Stomach (tissue), 4 donors: ENCODE data around the gene NWD2.

Experiments used
- EP300 ChIP-seq: sonication (generic); formaldehyde crosslinking; IDR thresholded peaks from one replicate; pipeline ENCODE4 v1.6.1; 2017; ENCODE audit warnings: antibody characterized with exemption
- POLR2A ChIP-seq, 4 donors: fragments of 450-650 bp; IDR thresholded peaks; one replicate each; pipeline ENCODE4 v1.6.1; 2016; ENCODE audit warnings: antibody characterized with exemption in 4 of 4, control low read depth in 2 of 4, mild to moderate bottlenecking in 1 of 4, moderate library complexity in 1 of 4
- POLR2AphosphoS5 ChIP-seq, 3 donors: sonication (generic); formaldehyde crosslinking; IDR thresholded peaks; one replicate each; pipeline ENCODE4 v1.6.1; 2016; ENCODE audit warnings: antibody characterized with exemption in 3 of 3
- TF ChIP-seq, protein P1 (sequence below), 7 experiments: fragments of 450-650 bp in 4 of 7; fragments of 200-600 bp in 3 of 7; sonication (generic) in 3 of 7; IDR thresholded peaks; one replicate each; pipeline ENCODE4 v1.5.1; 2016 to 2019; ENCODE audit warnings: antibody characterized with exemption in 7 of 7, control low read depth in 2 of 7, mild to moderate bottlenecking in 1 of 7

DNA sequence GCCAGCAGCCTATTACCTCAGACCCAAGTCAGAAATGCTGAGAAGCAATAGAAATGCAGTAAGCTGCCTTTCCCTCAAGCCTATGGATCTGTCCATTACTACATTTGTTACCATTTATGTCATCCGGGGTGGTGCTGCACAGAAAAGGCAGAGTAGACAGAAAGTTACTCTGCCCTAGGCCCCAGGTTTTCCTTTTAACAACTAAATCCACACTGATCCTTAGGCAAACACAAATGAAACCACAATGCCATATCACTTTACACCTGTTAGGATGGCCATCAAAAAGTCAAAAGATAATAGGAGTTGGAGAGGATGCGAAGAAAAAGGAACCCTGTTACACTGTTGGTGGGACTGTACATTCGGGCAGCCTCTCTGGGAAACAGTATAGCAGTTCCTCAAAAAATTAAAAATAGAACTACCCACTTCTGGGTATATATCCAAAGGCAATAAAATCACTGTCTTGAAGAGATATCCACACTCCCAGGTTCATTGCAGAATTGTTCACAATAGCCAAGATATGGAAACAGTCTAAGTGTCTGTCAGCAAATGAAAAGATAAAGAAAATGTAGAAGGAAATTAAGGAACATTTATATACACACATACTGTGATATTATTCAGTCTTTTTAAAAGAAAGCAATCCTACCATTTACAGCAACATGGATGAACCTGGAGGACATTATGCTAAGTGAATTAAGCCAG, 186.3 kb downstream of the NWD2 start:
- TF ChIP-seq, protein P1, sequence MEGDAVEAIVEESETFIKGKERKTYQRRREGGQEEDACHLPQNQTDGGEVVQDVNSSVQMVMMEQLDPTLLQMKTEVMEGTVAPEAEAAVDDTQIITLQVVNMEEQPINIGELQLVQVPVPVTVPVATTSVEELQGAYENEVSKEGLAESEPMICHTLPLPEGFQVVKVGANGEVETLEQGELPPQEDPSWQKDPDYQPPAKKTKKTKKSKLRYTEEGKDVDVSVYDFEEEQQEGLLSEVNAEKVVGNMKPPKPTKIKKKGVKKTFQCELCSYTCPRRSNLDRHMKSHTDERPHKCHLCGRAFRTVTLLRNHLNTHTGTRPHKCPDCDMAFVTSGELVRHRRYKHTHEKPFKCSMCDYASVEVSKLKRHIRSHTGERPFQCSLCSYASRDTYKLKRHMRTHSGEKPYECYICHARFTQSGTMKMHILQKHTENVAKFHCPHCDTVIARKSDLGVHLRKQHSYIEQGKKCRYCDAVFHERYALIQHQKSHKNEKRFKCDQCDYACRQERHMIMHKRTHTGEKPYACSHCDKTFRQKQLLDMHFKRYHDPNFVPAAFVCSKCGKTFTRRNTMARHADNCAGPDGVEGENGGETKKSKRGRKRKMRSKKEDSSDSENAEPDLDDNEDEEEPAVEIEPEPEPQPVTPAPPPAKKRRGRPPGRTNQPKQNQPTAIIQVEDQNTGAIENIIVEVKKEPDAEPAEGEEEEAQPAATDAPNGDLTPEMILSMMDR (IDR thresholded peaks at IDR 0.05), result no peak
- TF ChIP-seq POLR2A (IDR thresholded peaks at IDR 0.05) (no peak), EP300 (no peak), POLR2AphosphoS5 (IDR thresholded peaks at IDR 0.05) (no peak)
